Suprapubic skin (tissue), 4 donors: ENCODE results near the gene ANKRD63. TPM values are rescaled to one million over a fixed set of nuclear protein-coding genes. Genes with fewer than 3 reads are reported as not detected.

ENCODE experiments used
- DNase-seq, 2 donors: peaks; one replicate each; pipeline ENCODE4 v3.0.0-alpha.2; 2019; ENCODE audit warnings: low spot score in 2 of 2
- H3K27ac ChIP-seq: fragments of 200-600 bp; sonication (generic); one replicate; pipeline ENCODE4 v1.5.1; 2019
- H3K27me3 ChIP-seq: fragments of 200-600 bp; sonication (generic); one replicate; pipeline ENCODE4 v1.5.1; 2019
- H3K36me3 ChIP-seq: fragments of 200-600 bp; sonication (generic); one replicate; pipeline ENCODE4 v1.5.1; 2019
- H3K4me1 ChIP-seq: fragments of 200-600 bp; sonication (generic); one replicate; pipeline ENCODE4 v1.5.1; 2019
- H3K4me3 ChIP-seq: fragments of 200-600 bp; sonication (generic); one replicate; pipeline ENCODE4 v1.5.1; 2019; ENCODE audit warnings: mild to moderate bottlenecking
- H3K9me3 ChIP-seq: fragments of 200-600 bp; sonication (generic); one replicate; pipeline ENCODE4 v1.5.1; 2019
- CTCF ChIP-seq, 2 donors: fragments of 200-600 bp in 1 of 2; fragments of 450-650 bp in 1 of 2; sonication (generic) in 1 of 2; IDR thresholded peaks; one replicate each; pipeline ENCODE4 v1.5.1; 2016 to 2019; ENCODE audit warnings: antibody characterized with exemption in 2 of 2, mild to moderate bottlenecking in 1 of 2, moderate library complexity in 1 of 2
- EP300 ChIP-seq: sonication (generic); formaldehyde crosslinking; IDR thresholded peaks from one replicate; pipeline ENCODE4 v1.6.1; 2017; ENCODE audit warnings: antibody characterized with exemption
- POLR2A ChIP-seq, 2 donors: fragments of 450-650 bp; IDR thresholded peaks; one replicate each; pipeline ENCODE4 v1.6.1; 2017; ENCODE audit warnings: antibody characterized with exemption in 2 of 2, mild to moderate bottlenecking in 2 of 2, moderate library complexity in 2 of 2
- POLR2AphosphoS5 ChIP-seq, 3 donors: sonication (generic); formaldehyde crosslinking; IDR thresholded peaks; one replicate each; pipeline ENCODE4 v1.6.1; 2017; ENCODE audit warnings: antibody characterized with exemption in 3 of 3
- WGBS: methylation state at CpG from one replicate; pipeline ENCODE4 v1.1.5; 2018; 5-methylcytosine and 5-hydroxymethylcytosine counted together
- total RNA-seq, 4 donors: library from RNA; depleted of rRNA; stranded (reverse); fragments of >200 nt; gene quantifications; one replicate each; pipeline ENCODE4 v1.1.0, GENCODE V29; 2016

ANKRD63 gene
- total RNA-seq, 4 donors from 2014 or later, result not detected

- peaks cover 80% of the 10 kb centered on the region for H3K4me1 ChIP-seq
- peak; percentile 50 to 74 for DNase-seq
- no peaks in the 10 kb centered on the region for H3K27me3 ChIP-seq
- WGBS, result 77% methylated on average over 7 of the region's 8 CpGs
- H3K9me3 ChIP-seq, result no peaks in the 10 kb centered on the region
- H3K4me3 ChIP-seq, result no peak overlapping the region
- TF ChIP-seq POLR2AphosphoS5 (IDR thresholded peaks at IDR 0.05), result no peak
- TF ChIP-seq EP300, result no peak
- TF ChIP-seq CTCF (IDR thresholded peaks at IDR 0.05), result no peak
- TF ChIP-seq POLR2A (IDR thresholded peaks at IDR 0.05), result no peak
- H3K27ac ChIP-seq, result no peak overlapping the region
- no peaks in the 10 kb centered on the region for H3K36me3 ChIP-seq
These were observed 36.2 kb downstream of the ANKRD63 start for GRCh38 chr15:40246496-40247280.

- H3K4me1 ChIP-seq, result peaks cover 86% of the 10 kb centered on the region
- peak overlapping the region; percentile 78 for H3K27ac ChIP-seq
- no peak overlapping the region for H3K4me3 ChIP-seq
- peak; percentile 49 to 59 for DNase-seq
- TF ChIP-seq CTCF (IDR thresholded peaks at IDR 0.05) (no peak), POLR2AphosphoS5 (IDR thresholded peaks at IDR 0.05) (no peak), POLR2A (IDR thresholded peaks at IDR 0.05) (no peak), EP300 (no peak)
- H3K9me3 ChIP-seq, result no peaks in the 10 kb centered on the region
- no peaks in the 10 kb centered on the region for H3K27me3 ChIP-seq
- no peaks in the 10 kb centered on the region for H3K36me3 ChIP-seq
- 73% methylated on average over 9 of the region's 9 CpGs for WGBS
These were observed 37.0 kb downstream of the ANKRD63 start for GRCh38 chr15:40245666-40246450.

GRCh38 chr15:40244961-40245523 lies 37.8 kb downstream of the ANKRD63 start:
- H3K36me3 ChIP-seq, result no peaks in the 10 kb centered on the region
- 46% methylated on average over 4 of the region's 5 CpGs for WGBS
- TF ChIP-seq POLR2AphosphoS5 (IDR thresholded peaks at IDR 0.05) (no peak), CTCF (IDR thresholded peaks at IDR 0.05) (no peak), POLR2A (IDR thresholded peaks at IDR 0.05) (no peak), EP300 (no peak)
- H3K27ac ChIP-seq, result peak overlapping the region; percentile 78
- no peak overlapping the region for H3K4me3 ChIP-seq
- H3K9me3 ChIP-seq, result no peaks in the 10 kb centered on the region
- DNase-seq, result peak; percentile 51 to 52
- peaks cover under 1% of the 10 kb centered on the region for H3K27me3 ChIP-seq
- H3K4me1 ChIP-seq, result peaks cover 85% of the 10 kb centered on the region

- peak in 1 of 2 donors; percentile 37 for DNase-seq
- Histone ChIP-seq H3K4me3 (no peak overlapping the region), H3K36me3 (no peaks in the 10 kb centered on the region), H3K27me3 (peaks cover 8% of the 10 kb centered on the region), H3K9me3 (no peaks in the 10 kb centered on the region), H3K27ac (peak overlapping the region; percentile 3), H3K4me1 (peaks cover 87% of the 10 kb centered on the region)
- 58% methylated on average over 9 of the region's 9 CpGs for WGBS
- no peak for TF ChIP-seq CTCF (IDR thresholded peaks at IDR 0.05)
- no peak for TF ChIP-seq POLR2AphosphoS5 (IDR thresholded peaks at IDR 0.05)
- TF ChIP-seq EP300, result no peak
- TF ChIP-seq POLR2A (IDR thresholded peaks at IDR 0.05), result no peak
These were observed 39.6 kb downstream of the ANKRD63 start for GRCh38 chr15:40243126-40243810.
